Fibroblast of skin of right biceps (primary cell): ENCODE data around the gene PIANP.

ENCODE experiments used
- DNase-seq: peaks from one replicate; pipeline ENCODE4 v3.0.0-alpha.2; 2013

The PIANP gene

GRCh38 chr12:6666211-6666610 lies 34.4 kb downstream of the PIANP start:
- DNase-seq: no peak

GRCh38 chr12:6664902-6665301 lies 35.7 kb downstream of the PIANP start:
- DNase-seq: no peak

- DNase-seq: peak; percentile 100
Observed at GRCh38 chr12:6662906-6663742, 37.5 kb downstream of the PIANP start, which contains the start of gene ING4. Gene ING4 (minus strand): TSS chr12:6663119. CDS start chr12:6663101, 18 bp downstream.

GRCh38 chr12:6662602-6662905 lies 38.1 kb downstream of the PIANP start:
- no peak for DNase-seq

GRCh38 chr12:6653987-6654386 lies 46.6 kb downstream of the PIANP start:
- no peak for DNase-seq

GRCh38 chr12:6653342-6653741 lies 47.3 kb downstream of the PIANP start:
- DNase-seq: no peak

- no peak for DNase-seq
Observed at GRCh38 chr12:6652391-6652790, 48.2 kb downstream of the PIANP start.

GRCh38 chr12:6650832-6651231 lies 49.8 kb downstream of the PIANP start:
- DNase-seq: no peak

GRCh38 chr12:6647083-6647604 lies 53.5 kb downstream of the PIANP start, which contains the start of gene ACRBP:
Gene ACRBP (minus strand): TSS chr12:6647432. CDS start chr12:6647366, 66 bp downstream.
- peak; percentile 51 for DNase-seq

GRCh38 chr12:6646276-6647082 lies 54.1 kb downstream of the PIANP start:
- no peak for DNase-seq

GRCh38 chr12:6644903-6645302 lies 55.7 kb downstream of the PIANP start:
- no peak for DNase-seq

- DNase-seq: no peak
Observed at GRCh38 chr12:6644257-6644596, 56.4 kb downstream of the PIANP start.
